GM10266 (cell line): ENCODE data around the gene GPR158.

ENCODE experiments used
- DNase-seq: peaks from one replicate; pipeline ENCODE4 v3.0.0; 2012; ENCODE audit errors: extremely low spot score
- CTCF ChIP-seq: IDR thresholded peaks from 2 replicates; pipeline ENCODE4 v1.5.1; 2012; ENCODE audit warnings: mild to moderate bottlenecking, low read depth; ENCODE audit not compliant: control insufficient read depth, insufficient read depth; ENCODE audit errors: missing control alignments

Gene GPR158

GRCh38 chr10:25522294-25522693 lies 347.5 kb downstream of the GPR158 start:
- no peak for DNase-seq
- TF ChIP-seq CTCF = no peak

GRCh38 chr10:25522946-25523608 lies 348.3 kb downstream of the GPR158 start:
- no peak for TF ChIP-seq CTCF
- DNase-seq = no peak

GRCh38 chr10:25530306-25530705 lies 355.5 kb downstream of the GPR158 start:
- DNase-seq = no peak
- no peak for TF ChIP-seq CTCF

- no peak for DNase-seq
- no peak for TF ChIP-seq CTCF
Observed at GRCh38 chr10:25531457-25532061, 356.8 kb downstream of the GPR158 start.

GRCh38 chr10:25532213-25532612 lies 357.4 kb downstream of the GPR158 start:
- no peak for DNase-seq
- no peak for TF ChIP-seq CTCF

GRCh38 chr10:25536027-25536426 lies 361.2 kb downstream of the GPR158 start:
- no peak for TF ChIP-seq CTCF
- no peak for DNase-seq

- DNase-seq = no peak
Observed at GRCh38 chr10:25547382-25547781, 372.6 kb downstream of the GPR158 start.

More at GRCh38 chr10:25547382-25547781, 372.6 kb downstream of the GPR158 start:
- no peak for TF ChIP-seq CTCF
